A549 treated with CpdA at 1 μM for 4 hours (cell line): Measurements from ENCODE around the gene TRIAP1. TPM values are rescaled to one million over a fixed set of nuclear protein-coding genes. Genes with fewer than 3 reads are reported as not detected.

Source experiments
- total RNA-seq: library from RNA; stranded (reverse); fragments of 200-300 nt; extraction: Qiagen RNA extraction; gene quantifications from 5 replicates; pipeline ENCODE4 v1.2.3, GENCODE V29; 2022; ENCODE audit warnings: low read depth

The TRIAP1 gene
- total RNA-seq = 73.7 to 84.0 TPM (median 78.3 TPM) in 5 replicates

DNA sequence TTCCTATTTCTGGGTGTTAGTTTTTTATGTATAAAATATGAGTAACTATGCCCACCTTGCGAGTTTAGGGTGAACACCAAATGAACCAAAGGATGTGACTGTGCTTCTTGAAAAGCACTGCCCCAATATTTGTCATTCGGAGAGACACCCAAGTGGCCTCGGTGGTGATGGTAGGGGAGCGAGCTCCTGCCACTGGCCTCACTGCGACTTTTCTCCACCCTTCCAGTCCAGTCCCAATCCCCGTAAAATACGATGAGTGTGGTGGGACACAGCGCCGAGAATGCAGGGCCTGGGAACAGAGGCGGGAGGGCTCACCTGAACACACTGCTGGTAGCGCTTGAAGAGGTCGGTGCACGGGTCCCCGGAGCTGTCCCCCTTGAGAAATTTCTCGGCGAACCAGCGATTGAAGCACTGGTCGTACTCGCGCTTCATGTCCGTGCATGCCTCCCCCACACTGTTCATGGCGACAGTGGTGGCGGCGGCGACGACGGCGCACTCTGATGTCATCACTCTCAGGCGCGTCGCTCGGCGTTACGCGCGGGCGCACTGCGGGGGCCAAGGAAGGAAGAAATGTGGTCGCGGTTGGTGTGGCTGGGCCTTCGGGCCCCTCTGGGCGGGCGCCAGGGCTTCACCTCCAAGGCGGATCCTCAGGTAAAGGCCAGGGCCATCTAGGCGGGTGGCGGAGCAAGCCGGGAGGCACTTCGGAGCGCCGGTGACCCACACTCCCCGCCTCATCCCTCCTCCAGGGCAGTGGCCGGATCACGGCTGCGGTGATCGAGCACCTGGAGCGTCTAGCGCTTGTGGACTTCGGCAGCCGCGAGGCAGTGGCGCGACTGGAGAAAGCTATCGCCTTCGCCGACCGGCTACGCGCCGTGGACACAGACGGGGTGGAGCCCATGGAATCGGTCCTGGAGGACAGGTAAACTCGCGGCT lies at the start of gene TRIAP1, which contains the start of gene GATC:
TRIAP1 (minus strand) TSS at position 474 of the 933 bp plus-strand sequence; CDS start at position 462, 12 bp downstream.
GATC (plus strand) TSS at position 534 of the 933 bp plus-strand sequence; CDS start at position 571, 37 bp downstream.

DNA sequence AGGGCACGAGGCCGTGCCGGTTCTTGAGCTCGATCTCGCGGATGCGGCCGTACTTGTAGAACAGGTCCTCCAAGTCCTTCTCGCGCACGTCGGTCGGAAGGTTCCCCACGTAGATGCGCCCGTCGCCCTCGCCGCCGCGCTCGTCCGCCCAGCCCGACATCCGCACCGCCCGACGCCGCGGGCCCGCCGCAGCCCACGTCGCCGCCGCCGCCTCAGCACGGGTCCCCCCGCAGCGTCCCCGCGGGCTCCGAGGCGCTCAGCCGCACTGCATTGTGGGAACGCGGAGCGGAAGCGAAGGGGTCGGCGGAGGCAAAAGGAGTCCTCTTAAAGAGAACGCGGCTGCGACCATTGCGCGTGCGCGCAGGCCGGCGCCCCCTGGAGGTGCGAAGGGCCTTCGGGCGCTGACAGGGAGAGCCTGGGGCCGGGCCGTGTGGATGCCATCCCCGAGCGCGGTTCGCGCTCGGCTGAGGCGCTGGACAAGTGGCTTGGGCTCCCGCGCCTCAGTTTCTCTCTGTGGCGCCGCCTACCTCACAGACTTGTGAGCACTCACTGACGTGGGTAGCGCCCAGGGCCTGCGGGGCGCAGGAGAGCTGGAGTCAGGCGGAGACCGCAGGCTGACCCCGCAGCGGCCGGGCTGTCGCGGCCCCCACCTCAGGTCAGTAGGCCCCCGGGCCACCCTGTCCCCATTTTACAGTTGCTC lies 23.4 kb upstream of the TRIAP1 start, which contains the start of gene SRSF9:
SRSF9 (minus strand) TSS at position 299 of the 700 bp plus-strand sequence; CDS start at position 160, 139 bp downstream.

DNA sequence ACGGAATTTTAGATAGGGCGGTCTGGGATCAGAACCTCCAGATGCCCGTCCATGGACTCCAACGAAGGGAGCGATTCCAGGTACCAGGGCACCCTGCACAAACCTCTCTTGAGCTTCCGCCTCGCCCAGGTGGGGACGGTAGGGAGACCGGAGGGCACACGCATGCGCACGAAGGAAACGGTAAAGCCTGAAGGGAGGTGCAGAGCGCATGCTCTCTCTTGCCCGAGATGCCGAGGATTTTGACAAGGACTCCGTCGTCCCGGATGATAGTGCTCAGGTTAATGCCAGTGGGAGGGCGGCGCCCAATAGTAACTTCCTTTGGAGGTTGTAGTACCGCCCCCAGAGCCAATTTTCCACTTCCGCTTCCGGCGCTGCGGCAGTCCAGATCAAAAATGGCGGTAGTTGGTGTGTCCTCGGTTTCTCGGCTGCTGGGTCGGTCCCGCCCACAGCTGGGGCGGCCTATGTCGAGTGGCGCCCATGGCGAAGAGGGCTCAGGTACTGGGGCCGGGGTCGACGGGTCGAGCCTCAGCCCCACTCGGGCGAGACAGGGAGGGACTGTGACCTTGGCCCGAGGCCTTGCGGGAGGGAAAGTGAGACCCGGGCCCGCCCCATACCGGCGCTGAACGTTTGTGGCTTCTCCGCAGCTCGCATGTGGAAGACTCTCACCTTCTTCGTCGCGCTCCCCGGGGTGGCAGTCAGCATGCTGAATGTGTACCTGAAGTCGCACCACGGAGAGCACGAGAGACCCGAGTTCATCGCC lies 8.3 kb downstream of the TRIAP1 start, which contains the start of gene COX6A1:
COX6A1 (plus strand) TSS at position 379 of the 760 bp plus-strand sequence; CDS start at position 393, 14 bp downstream.

Other genes starting within 250 kb of the TRIAP1 start
- 3,377 to 3,616 TPM (median 3,450 TPM) in 5 replicates for gene RPLP0, start 245.3 kb downstream of the TRIAP1 start, total RNA-seq
- gene PXN, start 180.7 kb downstream of the TRIAP1 start, total RNA-seq = 157 to 195 TPM (median 164 TPM) in 5 replicates
- not detected in 5 replicates for gene RNU4-2, start 154.5 kb downstream of the TRIAP1 start, total RNA-seq
- 18.3 TPM in 1 of 5 replicates, not detected in the others for gene RNU4-1, start 153.1 kb downstream of the TRIAP1 start, total RNA-seq
- 0.87 to 1.2 TPM (median 1.1 TPM) in 5 replicates for gene SIRT4, start 144.1 kb downstream of the TRIAP1 start, total RNA-seq
- not detected in 5 replicates for gene PLA2G1B, start 118.6 kb downstream of the TRIAP1 start, total RNA-seq
- 1.3 to 1.7 TPM (median 1.5 TPM) in 5 replicates for gene MSI1, start 77.2 kb downstream of the TRIAP1 start, total RNA-seq
- gene COX6A1, start 8.3 kb downstream of the TRIAP1 start, total RNA-seq = 629 to 874 TPM (median 817 TPM) in 5 replicates
- 23.9 to 27.3 TPM (median 25.2 TPM) in 5 replicates for gene GATC, start 60 bp upstream of the TRIAP1 start, total RNA-seq
- 191 to 237 TPM (median 218 TPM) in 5 replicates for gene SRSF9, start 23.4 kb upstream of the TRIAP1 start, total RNA-seq
- gene DYNLL1, start 49.7 kb upstream of the TRIAP1 start, total RNA-seq = 634 to 760 TPM (median 694 TPM) in 5 replicates
- gene COQ5, start 82.8 kb upstream of the TRIAP1 start, total RNA-seq = 26.4 to 30.7 TPM (median 28.3 TPM) in 5 replicates
- 96.4 to 124 TPM (median 106 TPM) in 5 replicates for gene RNF10, start 88.0 kb upstream of the TRIAP1 start, total RNA-seq
- gene POP5, start 135.0 kb upstream of the TRIAP1 start, total RNA-seq = 51.6 to 57.9 TPM (median 55.7 TPM) in 5 replicates
- gene CABP1, start 194.2 kb upstream of the TRIAP1 start, total RNA-seq = 0.14 to 0.30 TPM (median 0.29 TPM) in 4 of 5 replicates, not detected in the other
- gene MLEC, start 240.8 kb upstream of the TRIAP1 start, total RNA-seq = 91.6 to 113 TPM (median 101 TPM) in 5 replicates